GM19238 (cell line): ENCODE results near the gene ENKD1.
"Not testable (repeated sequence)": the region's sequence is repeated elsewhere in the genome, so short reads cannot be mapped to it uniquely, and the experiment has no call there.

Experiments used
- DNase-seq: peaks from one replicate; pipeline ENCODE4 v3.0.0; 2011; ENCODE audit warnings: low spot score; ENCODE audit not compliant: insufficient read length

The ENKD1 gene, protein sequence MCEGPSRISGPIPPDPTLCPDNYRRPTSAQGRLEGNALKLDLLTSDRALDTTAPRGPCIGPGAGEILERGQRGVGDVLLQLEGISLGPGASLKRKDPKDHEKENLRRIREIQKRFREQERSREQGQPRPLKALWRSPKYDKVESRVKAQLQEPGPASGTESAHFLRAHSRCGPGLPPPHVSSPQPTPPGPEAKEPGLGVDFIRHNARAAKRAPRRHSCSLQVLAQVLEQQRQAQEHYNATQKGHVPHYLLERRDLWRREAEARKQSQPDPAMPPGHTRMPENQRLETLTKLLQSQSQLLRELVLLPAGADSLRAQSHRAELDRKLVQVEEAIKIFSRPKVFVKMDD

DNA sequence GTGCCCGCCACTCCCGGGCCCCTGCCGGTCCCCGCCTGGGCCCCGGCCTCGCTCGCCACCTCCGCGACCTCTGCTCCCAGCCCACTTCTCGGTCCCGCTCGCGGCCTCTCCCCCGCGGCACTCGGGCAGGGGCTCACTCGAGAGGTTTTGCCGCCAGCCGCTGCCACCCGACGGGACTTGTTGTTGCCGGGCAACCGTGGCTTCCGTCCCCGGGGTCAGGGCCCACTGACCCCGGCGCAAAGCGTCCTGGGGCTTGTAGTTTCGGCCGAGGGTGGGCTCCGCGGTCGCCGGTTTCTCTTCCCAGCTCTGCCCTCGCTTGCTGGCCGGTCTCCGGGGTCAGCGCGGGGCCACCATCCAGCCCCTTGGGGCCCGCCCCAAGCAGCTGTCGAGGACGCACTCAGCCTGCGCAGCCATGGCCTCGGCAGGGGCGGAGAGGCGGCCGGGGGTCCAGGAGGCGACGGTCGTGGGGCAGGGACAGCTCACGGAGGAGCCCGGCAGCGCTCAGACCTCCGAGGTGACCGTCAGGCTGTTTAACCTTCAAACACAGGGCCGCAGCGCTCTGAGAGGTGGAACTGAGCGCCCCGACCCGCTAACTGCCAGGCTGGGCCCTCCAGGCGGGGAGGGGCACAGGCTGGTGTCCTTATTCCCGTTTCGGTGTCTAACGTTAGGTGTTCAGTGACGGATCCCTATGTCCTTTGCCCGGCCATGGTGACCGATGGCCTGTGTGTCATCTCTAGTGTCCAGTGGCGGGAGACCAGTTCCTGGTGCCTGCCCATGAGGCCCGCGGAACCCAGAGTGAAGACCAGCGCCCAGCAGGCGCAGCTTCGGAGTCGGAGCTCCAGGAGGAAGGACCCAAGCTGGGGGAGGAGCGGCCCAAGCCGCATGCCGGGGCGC is at the start of gene ENKD1, which contains the start of gene C16orf86:
Gene ENKD1, minus strand, starts transcription at position 192 of the 894 bp plus-strand sequence. CDS start 308 bp downstream, outside the sequence.
Gene C16orf86, plus strand, starts transcription at position 256 of the 894 bp plus-strand sequence. Its CDS starts 157 bp downstream, at position 413.
- DNase-seq = peak; percentile 94

- no peak for DNase-seq
Observed at GRCh38 chr16:67716097-67716496, 49.5 kb upstream of the ENKD1 start.

GRCh38 chr16:67714522-67714921 is 48.0 kb upstream of the ENKD1 start:
- no peak for DNase-seq

DNA sequence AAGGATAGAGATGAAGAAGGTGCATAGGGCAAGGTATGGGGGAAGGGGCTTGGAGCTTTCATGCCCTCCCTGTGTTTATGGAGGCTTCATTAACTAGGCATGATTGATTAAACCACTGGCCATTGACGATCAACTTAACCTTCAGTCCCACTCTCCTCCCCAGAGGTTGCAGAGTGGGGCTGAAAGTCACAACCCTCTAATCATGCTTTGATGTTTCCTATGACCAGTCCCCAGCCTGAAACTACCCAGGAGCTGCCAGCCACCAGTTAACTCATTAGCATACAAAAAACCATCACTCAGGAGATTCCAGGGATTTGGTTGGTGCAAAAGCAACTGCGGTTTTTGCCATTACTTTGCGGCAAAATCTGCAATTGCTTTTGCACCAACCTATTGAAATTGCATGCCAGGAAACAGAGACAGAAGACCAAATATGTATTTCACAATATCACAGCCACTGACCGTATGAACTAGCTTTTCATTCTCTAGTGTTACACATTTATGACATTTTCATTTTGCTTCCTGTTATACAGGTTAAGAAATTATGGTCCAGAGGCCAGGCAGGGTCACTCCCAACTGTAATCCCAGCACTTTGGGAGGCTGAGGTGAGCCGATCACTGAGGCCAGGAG is 47.2 kb upstream of the ENKD1 start:
- no peak for DNase-seq

- no peak for DNase-seq
Observed at GRCh38 chr16:67710607-67711006, 44.1 kb upstream of the ENKD1 start.

GRCh38 chr16:67709050-67709449 is 42.5 kb upstream of the ENKD1 start:
- no peak for DNase-seq

GRCh38 chr16:67708368-67708771 is 41.8 kb upstream of the ENKD1 start:
- no peak for DNase-seq

DNA sequence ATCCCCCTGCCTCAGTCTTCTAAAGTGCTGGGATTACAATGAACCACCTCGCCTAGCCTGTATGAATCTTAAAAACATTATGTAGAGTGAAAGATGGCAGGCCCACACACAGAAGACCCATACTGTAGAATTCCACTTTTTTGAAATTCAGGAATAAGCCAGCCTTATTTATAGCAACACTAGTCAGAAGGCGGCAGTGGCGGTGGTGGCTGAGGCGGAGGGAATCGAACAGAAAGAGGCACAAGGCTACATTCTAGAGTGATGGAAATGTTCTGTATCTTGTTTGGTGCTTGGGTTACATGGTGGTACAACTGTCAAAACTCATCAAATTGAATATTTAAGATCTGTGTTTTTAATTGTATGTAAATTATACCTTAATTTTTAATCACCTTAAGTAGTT is 41.2 kb upstream of the ENKD1 start:
- no peak for DNase-seq

- DNase-seq = no peak
Observed at GRCh38 chr16:67707210-67707609, 40.7 kb upstream of the ENKD1 start.

DNA sequence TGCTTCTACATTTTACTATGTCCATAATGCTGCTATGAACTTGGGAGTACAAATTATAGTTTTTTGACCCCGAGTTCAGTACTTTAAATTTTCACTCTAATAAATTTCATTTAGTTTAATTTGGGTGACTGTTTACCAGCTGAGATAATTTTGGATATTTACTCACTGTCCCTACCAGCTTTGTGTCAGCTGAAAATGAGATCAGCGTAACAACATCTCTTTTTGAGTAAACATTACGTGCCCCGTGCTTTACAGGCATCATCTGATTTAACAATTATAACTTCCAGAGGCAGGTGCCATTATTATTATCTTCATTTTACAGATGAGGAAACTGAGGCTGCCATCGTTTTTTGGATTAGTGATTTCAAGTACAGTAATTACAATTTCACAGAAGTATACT is 37.6 kb upstream of the ENKD1 start:
- DNase-seq = no peak

DNA sequence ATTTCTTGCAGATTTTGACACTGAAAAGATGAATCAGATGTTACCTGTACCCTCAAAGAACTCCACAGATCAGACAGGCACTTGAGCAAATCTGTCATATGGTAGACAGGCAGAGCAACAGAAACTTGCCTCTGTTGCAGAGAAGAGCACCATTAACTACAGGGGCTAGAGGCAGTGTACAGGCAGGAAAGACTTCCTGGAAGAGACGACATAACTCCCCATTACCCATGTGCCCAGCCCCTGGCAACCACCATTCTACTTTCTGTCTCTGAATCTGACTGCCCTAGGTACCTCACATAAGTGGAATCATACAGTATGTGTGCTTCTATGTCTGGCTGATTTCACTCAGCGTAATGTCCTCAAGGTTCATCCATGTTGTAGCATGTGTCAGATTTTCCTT is 37.1 kb upstream of the ENKD1 start:
- DNase-seq = no peak

DNA sequence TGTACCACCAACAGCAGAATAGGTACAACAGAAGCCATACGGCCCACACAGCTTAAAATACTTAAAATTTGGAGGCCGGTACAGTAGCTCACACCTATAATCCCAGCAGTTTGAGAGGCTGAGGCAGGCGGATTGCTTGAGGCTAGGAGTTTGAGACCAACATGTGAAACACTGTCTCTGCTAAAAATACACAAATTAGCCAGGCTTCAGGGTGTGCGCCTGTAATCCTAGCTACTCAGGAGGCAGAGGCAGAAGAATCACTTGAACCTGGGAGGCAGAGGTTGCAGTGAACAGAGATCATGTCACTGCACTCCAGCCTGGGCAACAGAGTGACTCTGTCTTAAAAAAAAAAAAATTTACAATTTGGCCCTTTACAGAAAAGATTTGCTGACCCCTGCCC is 35.6 kb upstream of the ENKD1 start:
- DNase-seq = no peak

GRCh38 chr16:67701420-67701819 is 34.9 kb upstream of the ENKD1 start:
- DNase-seq = no peak

DNA sequence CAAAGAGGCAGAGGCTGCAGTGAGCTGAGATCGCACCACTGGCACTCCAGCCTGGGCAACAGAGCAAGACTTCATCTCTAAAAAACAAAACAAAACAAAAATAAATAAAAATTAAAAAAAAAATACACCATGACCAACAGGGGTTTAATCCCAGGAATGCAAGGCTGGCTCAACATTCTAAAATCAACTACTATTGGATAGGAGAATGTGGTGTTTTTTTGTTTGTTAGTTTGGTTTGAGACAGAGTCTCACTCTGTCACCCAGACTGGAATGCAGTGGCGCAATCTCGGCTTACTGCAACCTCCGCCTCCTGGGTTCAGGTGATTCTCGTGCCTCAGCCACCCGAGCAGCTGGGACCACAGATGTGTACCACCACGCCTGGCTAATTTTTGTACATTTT is 32.7 kb upstream of the ENKD1 start:
- no peak for DNase-seq

- DNase-seq = no peak
Observed at GRCh38 chr16:67697422-67698185, 31.1 kb upstream of the ENKD1 start.

DNA sequence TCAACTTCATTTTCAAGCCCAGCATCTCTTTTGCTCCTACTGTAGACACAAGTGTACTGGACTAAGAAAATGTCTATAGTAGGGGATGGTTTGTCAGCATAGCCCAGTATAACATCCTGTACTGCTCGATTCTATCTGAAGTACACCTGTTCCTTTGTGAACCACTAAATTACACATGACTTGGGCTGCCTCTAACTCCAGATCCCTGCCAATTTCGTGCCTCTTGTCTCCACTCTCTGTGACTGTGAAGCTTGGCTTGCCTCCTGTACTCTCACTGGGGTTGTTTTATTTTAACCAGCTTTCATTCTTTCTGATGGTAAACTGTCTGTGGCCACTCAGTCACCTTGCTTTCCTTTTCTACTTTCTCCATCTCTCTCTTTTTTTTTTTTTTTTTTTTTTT is 28.1 kb upstream of the ENKD1 start:
- DNase-seq = no peak

DNA sequence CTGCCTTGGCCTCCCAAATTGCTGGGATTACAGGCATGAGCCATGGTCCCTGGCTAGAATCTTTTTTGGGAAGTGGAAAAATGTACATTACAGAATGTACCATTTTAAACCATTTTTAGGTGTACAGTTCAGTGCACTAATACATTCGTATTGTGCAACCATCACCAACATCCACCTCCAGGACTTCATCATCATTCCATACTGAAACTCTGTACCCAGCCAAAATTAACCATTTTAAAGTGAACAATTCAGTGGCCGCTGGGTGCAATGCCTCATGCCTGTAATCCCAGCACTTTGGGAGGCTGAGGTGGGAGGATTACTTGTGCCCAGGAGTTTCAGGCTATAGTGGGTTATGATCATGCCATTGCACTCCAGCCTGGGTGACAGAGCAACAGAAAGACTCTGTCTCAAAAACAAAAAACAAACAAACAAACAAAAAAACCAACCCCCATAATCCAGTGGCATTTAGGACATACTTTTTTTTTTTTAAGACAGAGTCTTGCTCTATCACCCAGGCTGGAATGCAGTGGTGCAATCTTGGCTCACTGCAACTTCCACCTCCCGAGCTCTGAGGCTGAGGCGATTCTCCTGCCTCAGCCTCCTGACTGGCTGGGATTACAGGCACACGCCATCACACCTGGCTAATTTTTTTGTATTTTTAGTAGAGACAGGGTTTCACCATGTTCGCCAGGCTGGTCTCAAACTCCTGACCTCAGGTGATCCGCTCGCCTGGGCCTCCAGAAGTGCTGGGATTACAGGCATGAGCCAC is 27.2 kb upstream of the ENKD1 start:
- not testable (repeated sequence) for DNase-seq

DNA sequence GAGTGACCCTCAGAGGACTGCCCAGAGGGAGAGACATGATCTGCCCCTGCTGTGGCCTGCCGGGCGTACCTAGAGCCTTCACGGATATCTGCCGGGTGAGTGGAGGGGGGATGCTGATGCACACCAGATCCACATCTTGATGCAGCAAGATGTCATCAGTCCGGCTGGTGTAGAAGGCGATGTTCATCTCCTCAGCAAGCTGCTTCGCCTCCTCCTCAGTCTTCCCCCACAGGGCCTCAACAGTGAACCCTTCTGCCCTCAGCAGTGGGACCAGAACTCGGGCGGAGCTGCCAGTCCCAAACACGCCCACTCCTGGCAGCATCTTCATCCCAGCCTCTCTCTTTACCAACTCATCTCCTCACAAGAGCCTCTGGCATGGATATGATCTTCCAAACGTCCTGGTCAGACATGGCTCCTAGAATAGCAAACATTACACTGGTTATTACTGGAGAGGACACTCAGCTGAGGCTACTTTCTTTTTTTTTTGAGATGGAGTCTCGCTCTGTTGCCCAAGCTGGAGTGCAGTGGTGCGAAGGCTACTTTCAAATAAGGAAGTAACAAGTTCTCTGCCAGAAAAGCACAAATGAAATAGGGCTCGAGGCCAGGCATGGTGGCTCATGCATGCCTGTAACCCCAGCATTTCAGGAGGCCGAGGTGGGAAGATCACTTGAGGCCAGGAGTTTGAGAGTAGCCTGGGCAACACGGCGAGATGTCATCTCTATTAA is 19.0 kb upstream of the ENKD1 start:
- no peak for DNase-seq

DNA sequence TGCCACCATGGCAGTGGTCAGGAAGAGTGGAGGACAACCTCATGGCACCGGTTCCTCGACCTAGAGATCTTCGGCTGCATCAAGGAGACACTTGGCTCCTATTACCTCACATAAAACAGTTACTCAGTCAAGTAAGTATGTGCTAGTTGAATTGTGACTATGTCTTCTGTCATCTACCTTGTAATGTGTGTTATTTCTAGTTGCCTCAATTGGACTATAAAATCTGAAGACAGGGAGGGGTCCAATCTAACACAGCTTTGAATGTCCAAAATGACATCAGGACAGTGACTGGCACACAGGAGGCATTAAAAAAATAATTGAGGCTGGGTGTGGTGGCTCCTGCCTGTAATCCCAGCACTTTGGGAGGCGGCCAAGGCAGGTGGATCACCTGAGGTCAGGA is 17.2 kb upstream of the ENKD1 start:
- no peak for DNase-seq
